Adrenal gland (tissue), 5 donors: Measurements from ENCODE around the gene FAM209B.

ENCODE experiments used
- CTCF ChIP-seq, 6 experiments: fragments of 450-650 bp in 4 of 6; fragments of 200-600 bp in 2 of 6; sonication (generic) in 1 of 6; IDR thresholded peaks; 1 replicate in 5 of 6; 2 replicates in 1 of 6; pipeline versions ENCODE4 v1.5.1 to v1.8.0; 2016 to 2021; ENCODE audit warnings: antibody characterized with exemption in 6 of 6, mild to moderate bottlenecking in 2 of 6, moderate library complexity in 1 of 6
- POLR2A ChIP-seq, 2 donors: fragments of 450-650 bp; IDR thresholded peaks; one replicate each; pipeline ENCODE4 v1.6.1; 2017; ENCODE audit warnings: antibody characterized with exemption in 2 of 2, mild to moderate bottlenecking in 2 of 2, moderate library complexity in 1 of 2
- donor health status: DM: no; HTN: no; CAD: no.

- no peak for TF ChIP-seq CTCF (IDR thresholded peaks at IDR 0.05)
- no peak for TF ChIP-seq POLR2A (IDR thresholded peaks at IDR 0.05)
Observed at GRCh38 chr20:56483970-56484369, 49.1 kb upstream of the FAM209B start.
